GM12864 (cell line): ENCODE data around the gene TMEM119.

ENCODE experiments used
- DNase-seq: peaks from one replicate; pipeline ENCODE4 v3.0.0-alpha.2; 2011; ENCODE audit warnings: low read depth
- H3K4me3 ChIP-seq: 2 replicates; pipeline ENCODE4 v1.5.1; 2011; ENCODE audit warnings: mild to moderate bottlenecking, low read depth, low read length, control low read depth
- TF ChIP-seq, protein P1 (sequence below): IDR thresholded peaks from 2 replicates; pipeline ENCODE4 v1.5.1; 2011; ENCODE audit warnings: low read depth, mild to moderate bottlenecking, moderate library complexity, low read length, control low read depth, inconsistent platforms; ENCODE audit errors: missing control alignments

Gene TMEM119

DNA sequence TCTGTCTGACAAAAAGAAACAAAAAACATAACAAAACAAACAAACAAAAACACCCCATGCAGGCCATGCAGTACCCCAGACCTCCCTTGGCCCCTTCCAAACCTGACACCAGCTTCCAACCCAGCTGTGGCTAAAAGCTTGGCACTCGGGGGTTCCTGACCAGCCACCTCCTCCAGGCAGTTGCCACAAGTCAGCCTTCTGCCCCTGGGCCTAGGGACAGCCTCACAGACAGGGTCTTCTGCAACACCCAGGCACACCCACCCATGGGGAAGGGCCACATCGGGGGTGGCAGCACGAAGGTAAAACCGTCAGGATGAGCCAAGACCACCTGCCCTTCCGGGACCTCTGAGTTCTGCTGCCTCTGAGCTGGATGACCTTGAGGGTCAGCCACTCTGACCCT lies 10.7 kb upstream of the TMEM119 start:
- no peak for DNase-seq
- H3K4me3 ChIP-seq: no peak overlapping the region
- TF ChIP-seq, protein P1, sequence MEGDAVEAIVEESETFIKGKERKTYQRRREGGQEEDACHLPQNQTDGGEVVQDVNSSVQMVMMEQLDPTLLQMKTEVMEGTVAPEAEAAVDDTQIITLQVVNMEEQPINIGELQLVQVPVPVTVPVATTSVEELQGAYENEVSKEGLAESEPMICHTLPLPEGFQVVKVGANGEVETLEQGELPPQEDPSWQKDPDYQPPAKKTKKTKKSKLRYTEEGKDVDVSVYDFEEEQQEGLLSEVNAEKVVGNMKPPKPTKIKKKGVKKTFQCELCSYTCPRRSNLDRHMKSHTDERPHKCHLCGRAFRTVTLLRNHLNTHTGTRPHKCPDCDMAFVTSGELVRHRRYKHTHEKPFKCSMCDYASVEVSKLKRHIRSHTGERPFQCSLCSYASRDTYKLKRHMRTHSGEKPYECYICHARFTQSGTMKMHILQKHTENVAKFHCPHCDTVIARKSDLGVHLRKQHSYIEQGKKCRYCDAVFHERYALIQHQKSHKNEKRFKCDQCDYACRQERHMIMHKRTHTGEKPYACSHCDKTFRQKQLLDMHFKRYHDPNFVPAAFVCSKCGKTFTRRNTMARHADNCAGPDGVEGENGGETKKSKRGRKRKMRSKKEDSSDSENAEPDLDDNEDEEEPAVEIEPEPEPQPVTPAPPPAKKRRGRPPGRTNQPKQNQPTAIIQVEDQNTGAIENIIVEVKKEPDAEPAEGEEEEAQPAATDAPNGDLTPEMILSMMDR: no peak

DNA sequence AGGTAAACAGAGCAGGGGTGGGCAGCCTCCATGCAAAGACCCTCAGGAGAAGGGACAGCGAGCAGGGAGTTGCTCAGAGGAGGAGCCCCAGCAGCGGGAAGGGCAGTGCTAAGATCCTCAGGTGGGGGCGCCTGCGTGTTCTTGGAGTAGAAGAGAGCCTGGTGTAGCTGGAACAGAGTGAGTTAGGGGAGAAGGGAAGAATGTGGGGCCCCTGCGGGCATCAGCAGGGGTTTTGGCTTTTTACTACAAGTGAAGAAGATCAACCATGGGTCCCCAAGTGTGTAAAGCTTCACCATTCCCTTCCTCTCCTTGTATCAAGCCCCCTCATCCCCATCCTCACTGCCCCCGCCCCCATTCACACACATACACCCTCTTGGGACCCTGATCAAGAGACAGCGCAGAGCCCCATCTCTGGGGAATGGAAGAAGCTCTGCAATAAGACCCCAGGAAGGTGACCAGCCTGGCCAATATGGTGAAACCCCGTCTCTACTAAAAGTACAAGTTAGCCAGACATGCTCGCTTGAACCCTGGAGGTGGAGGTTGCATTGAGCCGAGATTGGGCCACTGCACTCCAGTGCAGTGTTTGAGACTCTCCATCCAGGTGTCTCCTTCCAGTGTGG lies 10.2 kb upstream of the TMEM119 start:
- DNase-seq: no peak
- TF ChIP-seq, protein P1: no peak
- no peak overlapping the region for H3K4me3 ChIP-seq

DNA sequence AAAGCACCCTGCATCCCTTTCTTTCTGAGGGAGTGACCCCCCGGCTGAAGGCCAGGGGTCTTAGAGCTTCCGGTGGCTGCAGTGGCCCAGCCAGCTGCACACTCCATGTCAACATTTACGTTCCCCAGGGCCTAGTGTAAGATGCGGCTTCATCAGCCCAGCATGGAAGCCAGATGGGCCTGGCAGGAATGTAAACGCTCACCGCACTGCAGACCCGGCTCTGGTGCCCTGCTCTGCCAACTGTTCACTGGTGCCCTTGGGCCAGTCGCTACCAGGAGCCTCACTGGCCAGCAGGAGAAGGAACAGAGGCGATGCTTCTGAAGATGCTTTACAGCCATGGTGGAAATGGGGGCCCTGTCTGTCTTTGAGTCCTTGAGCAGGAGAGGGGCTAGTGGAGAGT lies 8.6 kb upstream of the TMEM119 start:
- no peak overlapping the region for H3K4me3 ChIP-seq
- DNase-seq: no peak
- TF ChIP-seq, protein P1: no peak

DNA sequence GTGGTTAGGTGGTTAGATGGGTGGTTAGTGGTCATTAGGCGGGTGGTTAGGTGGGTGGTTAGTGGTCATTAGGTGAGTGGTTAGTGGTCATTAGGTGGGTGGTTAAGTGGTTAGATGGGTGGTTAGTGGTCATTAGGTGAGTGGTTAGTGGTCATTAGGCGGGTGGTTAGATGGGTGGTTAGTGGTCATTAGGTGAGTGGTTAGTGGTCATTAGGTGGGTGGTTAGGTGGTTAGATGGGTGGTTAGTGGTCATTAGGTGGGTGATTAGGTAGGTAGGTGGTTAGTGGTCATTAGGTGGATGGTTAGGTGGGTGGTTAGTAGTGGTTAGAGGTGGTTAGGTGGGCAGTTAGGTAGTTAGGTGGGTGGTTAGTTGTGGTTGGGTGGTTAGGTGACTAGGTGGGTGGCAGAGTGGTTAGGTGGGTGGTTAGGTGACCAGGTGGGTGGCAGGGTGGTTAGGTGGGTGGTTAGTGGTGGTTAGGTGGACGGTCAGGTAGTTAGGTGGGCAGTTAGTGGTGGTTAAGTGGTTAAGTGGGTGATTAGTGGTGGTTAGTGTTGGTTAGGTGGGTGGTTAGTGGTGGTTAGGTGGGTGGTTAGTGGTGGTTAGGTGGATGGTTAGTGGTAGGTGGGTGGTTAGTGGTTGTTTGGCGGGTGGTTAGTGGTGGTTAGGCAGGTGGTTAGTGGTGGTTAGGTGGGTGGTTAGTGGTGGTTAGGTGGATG lies 8.0 kb upstream of the TMEM119 start:
- no peak for DNase-seq
- TF ChIP-seq, protein P1: no peak
- no peak overlapping the region for H3K4me3 ChIP-seq

DNA sequence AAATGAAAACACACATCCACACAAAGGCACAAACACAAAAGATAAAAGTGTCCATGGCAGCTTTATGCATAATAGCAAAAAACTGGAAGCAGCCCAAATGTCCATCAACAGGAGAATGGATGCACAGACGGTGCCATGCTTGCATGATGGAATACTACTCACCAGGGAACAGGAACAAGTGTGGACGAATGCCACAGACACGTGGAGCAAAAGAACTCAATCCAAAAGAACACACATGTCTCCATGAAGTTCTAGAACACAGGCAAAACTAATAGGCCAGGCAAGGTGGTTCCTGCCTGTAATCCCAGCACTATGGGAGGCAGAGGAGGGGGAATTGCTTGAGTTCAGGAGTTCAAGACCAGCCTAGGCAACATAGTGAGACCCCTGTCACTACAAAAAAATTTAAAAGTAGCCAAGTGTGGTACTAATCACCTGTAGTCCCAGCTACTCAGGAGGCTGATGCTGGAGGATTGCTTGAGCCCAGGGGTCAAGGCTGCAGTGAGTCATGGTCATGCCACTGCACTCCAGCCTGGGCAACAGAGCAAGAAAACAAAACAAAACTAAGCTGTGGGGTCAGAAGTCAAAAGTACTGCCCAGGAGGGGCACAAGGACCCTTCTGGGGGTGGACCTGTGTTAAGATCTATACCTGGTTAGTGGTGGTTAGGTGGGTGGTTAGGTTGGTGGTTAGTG lies 7.3 kb upstream of the TMEM119 start:
- no peak for DNase-seq
- no peak overlapping the region for H3K4me3 ChIP-seq
- TF ChIP-seq, protein P1: no peak

DNA sequence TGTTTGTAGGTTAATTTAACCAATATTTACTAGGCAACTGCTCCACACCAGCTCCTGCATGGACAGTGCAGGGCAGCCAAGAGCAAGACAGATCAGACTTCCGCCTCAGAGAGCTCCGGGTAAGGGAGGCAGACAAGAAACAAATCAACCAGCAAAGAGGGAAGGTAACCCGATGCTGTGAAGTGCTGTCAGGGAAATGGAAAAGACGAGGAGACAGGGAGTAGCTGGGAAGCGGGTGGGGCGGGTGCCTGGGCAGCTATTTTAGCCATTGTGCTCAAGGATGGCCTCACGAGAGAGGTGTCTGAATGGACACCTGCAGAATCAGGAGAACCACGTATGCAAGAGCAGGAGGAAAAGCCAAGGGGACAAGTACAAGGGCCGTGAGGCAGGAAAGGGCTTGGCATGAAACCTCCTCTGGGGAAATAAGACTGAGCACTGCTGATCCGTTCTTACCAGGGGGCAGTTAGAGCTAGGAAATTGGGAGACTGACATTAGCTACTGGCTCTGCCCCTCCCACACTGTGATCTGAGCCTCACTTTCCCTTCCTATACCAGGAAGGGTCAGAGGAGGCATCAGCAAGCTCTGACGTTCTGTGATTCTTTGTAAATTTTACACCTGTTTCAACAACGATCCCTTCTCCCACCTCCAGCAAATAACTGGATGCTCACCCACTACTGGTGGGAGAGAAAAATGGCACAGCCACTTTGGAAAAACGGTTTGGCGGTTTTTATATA lies 6.5 kb upstream of the TMEM119 start:
- no peak for DNase-seq
- H3K4me3 ChIP-seq: no peak overlapping the region
- TF ChIP-seq, protein P1: no peak
